DND-41 (cell line): ENCODE data around the gene TOMM22.

ENCODE experiments used
- EZH2 ChIP-seq: IDR thresholded peaks from 3 replicates; pipeline ENCODE4 v1.6.1; 2012; ENCODE audit warnings: borderline replicate concordance, low read depth, mild to moderate bottlenecking, moderate library complexity, low read length, inconsistent platforms; ENCODE audit not compliant: severe bottlenecking
- TF ChIP-seq, protein P1 (sequence below): IDR thresholded peaks from 2 replicates; pipeline ENCODE4 v1.5.1; 2012; ENCODE audit warnings: borderline replicate concordance, low read length, moderate library complexity, mild to moderate bottlenecking; ENCODE audit not compliant: poor library complexity, severe bottlenecking; ENCODE audit errors: extremely low read depth

DNA sequence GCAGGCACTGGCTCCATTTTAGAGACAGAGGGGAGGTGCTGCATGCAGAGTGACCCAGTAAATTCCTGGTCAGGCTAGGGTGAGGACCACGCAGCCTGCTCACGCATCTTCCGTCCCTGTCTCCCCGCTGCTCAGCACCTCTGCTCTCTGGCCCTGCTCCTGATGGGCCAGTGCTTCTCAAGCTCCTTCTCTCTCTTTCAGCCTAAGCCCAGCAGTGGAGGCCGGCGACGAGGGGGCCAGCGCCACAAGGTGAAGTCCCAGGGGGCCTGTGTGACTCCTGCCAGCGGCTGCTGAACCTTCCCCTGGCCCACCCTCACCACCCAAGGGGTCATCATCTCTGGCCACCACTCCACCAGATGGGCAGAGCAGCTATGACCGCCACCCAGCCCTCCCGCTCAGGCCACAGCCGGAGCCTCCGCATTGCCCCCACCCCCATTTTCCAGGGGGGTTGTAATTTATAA is 48.7 kb downstream of the TOMM22 start:
- TF ChIP-seq, protein P1, sequence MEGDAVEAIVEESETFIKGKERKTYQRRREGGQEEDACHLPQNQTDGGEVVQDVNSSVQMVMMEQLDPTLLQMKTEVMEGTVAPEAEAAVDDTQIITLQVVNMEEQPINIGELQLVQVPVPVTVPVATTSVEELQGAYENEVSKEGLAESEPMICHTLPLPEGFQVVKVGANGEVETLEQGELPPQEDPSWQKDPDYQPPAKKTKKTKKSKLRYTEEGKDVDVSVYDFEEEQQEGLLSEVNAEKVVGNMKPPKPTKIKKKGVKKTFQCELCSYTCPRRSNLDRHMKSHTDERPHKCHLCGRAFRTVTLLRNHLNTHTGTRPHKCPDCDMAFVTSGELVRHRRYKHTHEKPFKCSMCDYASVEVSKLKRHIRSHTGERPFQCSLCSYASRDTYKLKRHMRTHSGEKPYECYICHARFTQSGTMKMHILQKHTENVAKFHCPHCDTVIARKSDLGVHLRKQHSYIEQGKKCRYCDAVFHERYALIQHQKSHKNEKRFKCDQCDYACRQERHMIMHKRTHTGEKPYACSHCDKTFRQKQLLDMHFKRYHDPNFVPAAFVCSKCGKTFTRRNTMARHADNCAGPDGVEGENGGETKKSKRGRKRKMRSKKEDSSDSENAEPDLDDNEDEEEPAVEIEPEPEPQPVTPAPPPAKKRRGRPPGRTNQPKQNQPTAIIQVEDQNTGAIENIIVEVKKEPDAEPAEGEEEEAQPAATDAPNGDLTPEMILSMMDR: no peak
- no peak for TF ChIP-seq EZH2
